Subcutaneous abdominal adipose tissue (tissue), 5 donors: ENCODE measurements around the gene CXCL1.

Experiments used
- H3K27ac ChIP-seq: one replicate; pipeline ENCODE4 v1.7.0; 2013; ENCODE audit warnings: low read depth, mild to moderate bottlenecking, inconsistent platforms, low read length, moderate library complexity
- H3K27me3 ChIP-seq, 5 donors: one replicate each; pipeline ENCODE4 v1.7.0; 2013; ENCODE audit warnings: low read length in 5 of 5, inconsistent platforms in 1 of 5; ENCODE audit not compliant: control insufficient read depth in 5 of 5, insufficient read depth in 4 of 5
- H3K36me3 ChIP-seq, 5 donors: one replicate each; pipeline ENCODE4 v1.7.0; 2013; ENCODE audit warnings: low read length in 5 of 5; ENCODE audit not compliant: control insufficient read depth in 5 of 5, insufficient read depth in 5 of 5
- H3K4me1 ChIP-seq, 5 donors: one replicate each; pipeline ENCODE4 v1.7.0; 2013; ENCODE audit warnings: low read length in 5 of 5, mild to moderate bottlenecking in 3 of 5, moderate library complexity in 1 of 5; ENCODE audit not compliant: control insufficient read depth in 5 of 5, insufficient read depth in 5 of 5
- H3K4me3 ChIP-seq, 5 donors: one replicate each; pipeline ENCODE4 v1.7.0; 2013; ENCODE audit warnings: low read length in 5 of 5, low read depth in 1 of 5
- H3K9ac ChIP-seq, 5 donors: one replicate each; pipeline ENCODE4 v1.7.0; 2013; ENCODE audit warnings: low read length in 5 of 5, mild to moderate bottlenecking in 4 of 5, moderate library complexity in 3 of 5
- H3K9me3 ChIP-seq, 5 donors: one replicate each; pipeline ENCODE4 v1.7.0; 2013; ENCODE audit warnings: low read length in 5 of 5; ENCODE audit not compliant: control insufficient read depth in 5 of 5
- donor health status: healthy.
- donor health status: healthy.
- donor health status: healthy.
- donor health status: healthy.
- donor health status: healthy.

Gene CXCL1

DNA sequence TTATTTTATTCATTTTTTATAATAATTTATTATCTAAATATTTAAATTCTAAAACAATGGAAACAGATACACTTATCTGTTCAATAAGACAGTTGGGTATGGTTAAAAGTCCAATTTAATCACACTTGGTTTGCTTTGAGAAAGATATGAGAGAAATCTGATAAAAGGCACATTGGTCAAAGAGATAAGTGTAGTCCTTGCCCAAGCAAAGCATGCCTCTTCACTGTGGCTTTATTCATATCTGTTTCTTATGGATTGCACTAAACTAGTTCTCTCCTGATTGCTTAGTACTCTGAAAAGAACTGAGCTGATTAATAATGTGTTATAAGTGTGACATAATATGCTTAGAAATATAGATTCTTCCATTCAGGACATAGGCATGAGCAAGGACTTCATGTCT is 39.8 kb downstream of the CXCL1 start:
- Histone ChIP-seq H3K9ac (no peak overlapping the region), H3K9me3 (no peaks in the 10 kb centered on the region), H3K4me1 (peaks cover 0 to 5% (median 0%) of the 10 kb centered on the region in 5 donors), H3K4me3 (no peak overlapping the region), H3K27ac (no peak overlapping the region), H3K36me3 (no peaks in the 10 kb centered on the region), H3K27me3 (no peaks in the 10 kb centered on the region)

- H3K9me3 ChIP-seq: no peaks in the 10 kb centered on the region
- no peak overlapping the region for H3K27ac ChIP-seq
Observed at GRCh38 chr4:73911746-73912145, 42.6 kb downstream of the CXCL1 start.

DNA sequence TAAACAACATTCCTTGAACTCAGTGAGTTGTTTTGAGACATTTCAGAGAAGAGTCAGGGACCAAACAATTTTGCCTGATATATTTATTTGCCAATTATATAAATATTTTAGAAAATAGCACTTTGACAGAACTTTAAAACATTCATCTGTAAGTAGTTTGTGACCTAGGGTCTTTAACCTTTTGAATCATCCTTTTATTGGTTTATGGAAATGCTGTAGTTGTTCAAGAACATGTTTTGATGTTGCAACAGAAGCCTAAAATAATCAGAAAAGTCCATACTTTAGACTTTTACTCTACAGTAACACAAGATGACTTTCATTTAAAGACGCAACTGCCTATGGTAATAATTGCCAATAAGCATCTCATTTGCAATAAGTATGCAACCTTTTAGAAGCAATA is 43.0 kb downstream of the CXCL1 start:
- H3K27me3 ChIP-seq: no peaks in the 10 kb centered on the region
- no peaks in the 10 kb centered on the region for H3K36me3 ChIP-seq
- no peak overlapping the region for H3K9ac ChIP-seq
- H3K9me3 ChIP-seq: no peaks in the 10 kb centered on the region
- no peak overlapping the region for H3K27ac ChIP-seq
- H3K4me3 ChIP-seq: no peak overlapping the region
- H3K4me1 ChIP-seq: peaks cover 0 to 5% (median 0%) of the 10 kb centered on the region in 5 donors

More at GRCh38 chr4:73911746-73912145, 42.6 kb downstream of the CXCL1 start:
- Histone ChIP-seq H3K36me3 (no peaks in the 10 kb centered on the region), H3K9ac (no peak overlapping the region), H3K4me1 (peaks cover 0 to under 1% (median 0%) of the 10 kb centered on the region in 5 donors), H3K27me3 (no peaks in the 10 kb centered on the region), H3K4me3 (no peak overlapping the region)

- Histone ChIP-seq H3K9ac (no peak overlapping the region), H3K4me3 (no peak overlapping the region), H3K27ac (no peak overlapping the region), H3K4me1 (peaks cover 0 to 10% (median 0%) of the 10 kb centered on the region in 5 donors), H3K36me3 (no peaks in the 10 kb centered on the region), H3K9me3 (no peaks in the 10 kb centered on the region), H3K27me3 (no peaks in the 10 kb centered on the region)
Observed at GRCh38 chr4:73914071-73914470, 44.9 kb downstream of the CXCL1 start.

DNA sequence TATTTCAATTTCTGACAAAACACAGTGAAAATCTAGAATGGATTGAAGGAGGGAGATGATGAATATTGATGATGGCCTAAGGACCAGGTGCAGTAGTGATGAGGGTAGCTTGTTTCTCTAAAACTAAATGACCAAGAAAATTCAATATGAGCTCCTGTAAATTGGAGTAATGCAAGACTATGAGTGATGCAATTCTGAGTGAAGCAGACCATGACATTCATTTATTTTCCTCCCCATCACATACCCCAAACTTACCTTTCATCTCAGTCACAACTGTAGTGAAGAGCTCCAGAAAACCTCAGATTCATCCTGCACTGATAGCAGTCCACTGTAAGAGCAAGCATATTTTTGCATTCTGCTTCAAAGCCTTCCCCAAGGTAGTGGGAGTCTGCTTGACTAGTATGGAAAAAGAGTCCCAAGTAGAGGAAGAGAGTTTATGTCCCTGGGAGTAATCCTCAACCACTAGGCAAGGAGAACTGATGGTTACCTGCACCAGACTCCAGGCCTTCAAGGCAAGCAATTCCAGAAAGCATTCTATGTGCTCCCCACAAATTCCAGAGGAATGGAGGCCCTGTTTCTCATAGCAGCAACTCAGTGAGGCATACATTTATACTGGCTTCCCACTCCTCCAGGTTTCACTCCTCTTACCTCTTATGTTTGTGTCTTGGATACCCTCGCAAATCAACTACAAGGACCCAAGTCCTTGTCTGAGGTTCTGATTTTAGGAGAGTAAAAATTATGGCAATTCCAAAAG is 47.2 kb downstream of the CXCL1 start:
- no peak overlapping the region for H3K9ac ChIP-seq
- no peaks in the 10 kb centered on the region for H3K36me3 ChIP-seq
- peaks cover 0 to 10% (median 0%) of the 10 kb centered on the region in 5 donors for H3K4me1 ChIP-seq
- H3K9me3 ChIP-seq: no peaks in the 10 kb centered on the region
- no peaks in the 10 kb centered on the region for H3K27me3 ChIP-seq
- H3K27ac ChIP-seq: no peak overlapping the region
- H3K4me3 ChIP-seq: no peak overlapping the region

GRCh38 chr4:73917081-73917501 is 47.9 kb downstream of the CXCL1 start:
- H3K27ac ChIP-seq: no peak overlapping the region

DNA sequence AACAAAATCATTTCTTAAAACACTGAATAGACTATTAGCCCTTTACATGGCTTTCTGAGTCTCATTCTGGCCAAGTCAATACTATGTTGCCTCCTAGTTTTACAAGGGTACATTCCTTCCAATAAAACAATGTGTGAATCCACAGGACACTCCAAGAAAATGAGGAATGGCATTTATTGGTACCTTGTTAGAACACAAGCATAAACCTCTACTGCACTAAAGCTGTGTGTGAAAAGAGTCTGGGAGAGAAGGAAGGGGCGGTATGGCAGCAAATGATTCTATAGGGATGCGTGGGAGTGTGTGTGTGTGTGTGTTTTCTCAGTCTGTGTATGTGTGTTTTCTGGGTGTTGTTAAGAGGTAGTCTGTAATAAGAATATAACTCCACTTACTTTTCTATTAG is 48.9 kb downstream of the CXCL1 start:
- H3K4me1 ChIP-seq: peaks cover 0 to 11% (median 0%) of the 10 kb centered on the region in 5 donors
- H3K27ac ChIP-seq: no peak overlapping the region
- no peaks in the 10 kb centered on the region for H3K27me3 ChIP-seq
- H3K36me3 ChIP-seq: no peaks in the 10 kb centered on the region
- no peak overlapping the region for H3K4me3 ChIP-seq
- H3K9me3 ChIP-seq: no peaks in the 10 kb centered on the region
- no peak overlapping the region for H3K9ac ChIP-seq

More at GRCh38 chr4:73917081-73917501, 47.9 kb downstream of the CXCL1 start:
- H3K36me3 ChIP-seq: no peaks in the 10 kb centered on the region
- peaks cover 0 to 10% (median 0%) of the 10 kb centered on the region in 5 donors for H3K4me1 ChIP-seq
- H3K9me3 ChIP-seq: no peaks in the 10 kb centered on the region
- no peaks in the 10 kb centered on the region for H3K27me3 ChIP-seq
- H3K9ac ChIP-seq: no peak overlapping the region
- H3K4me3 ChIP-seq: no peak overlapping the region

DNA sequence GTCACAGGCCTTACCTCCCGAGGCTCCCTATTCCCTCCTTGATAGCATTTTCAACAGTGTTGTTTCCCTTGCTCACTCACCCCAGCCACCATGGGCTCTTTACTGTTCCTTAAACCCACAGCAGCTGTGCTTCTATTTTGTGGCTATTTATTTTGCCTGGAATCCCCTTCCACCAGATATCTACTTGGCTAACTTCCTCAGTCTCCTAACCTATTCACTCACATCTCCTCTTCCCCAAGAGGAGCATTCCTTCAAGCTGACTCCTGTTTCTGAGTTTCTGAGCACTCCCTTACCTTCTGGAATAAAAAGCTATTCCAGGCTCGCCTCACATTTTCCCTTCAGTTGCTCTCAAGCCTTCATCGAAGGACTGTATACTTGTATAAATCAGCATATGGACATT is 50.5 kb downstream of the CXCL1 start:
- Histone ChIP-seq H3K9ac (no peak overlapping the region), H3K4me3 (no peak overlapping the region), H3K36me3 (no peaks in the 10 kb centered on the region), H3K4me1 (peaks cover 0 to 13% (median 0%) of the 10 kb centered on the region in 5 donors), H3K9me3 (no peaks in the 10 kb centered on the region), H3K27me3 (no peaks in the 10 kb centered on the region), H3K27ac (no peak overlapping the region)
